Endothelial cell of umbilical vein (primary cell): ENCODE measurements around the gene DIAPH1. TPM values are rescaled to one million over a fixed set of nuclear protein-coding genes. Genes with fewer than 3 reads are reported as not detected.

ENCODE experiments used
- BruUV-seq: library from RNA; stranded (reverse); fragments of 400-500 nt; replicated peaks from 2 replicates; lab custom pipeline; 2021; lab: Mats Ljungman, UMichigan
- CTCF ChIA-PET: fragments of 300-600, 350-600 bp; sonication (Branson Sonifier 250); formaldehyde crosslinking; loops from one replicate; lab custom pipeline; 2021; ENCODE audit warnings: antibody characterized with exemption, inconsistent platforms; lab: Charles Lee
- POLR2A ChIA-PET: fragments of 300-600, 350-600 bp; sonication (Branson Sonifier 250); formaldehyde crosslinking; loops from one replicate; lab custom pipeline; 2021; ENCODE audit warnings: antibody characterized with exemption, inconsistent platforms; lab: Charles Lee
- DNase-seq: peaks from one replicate; pipeline ENCODE4 v3.0.0-alpha.2; 2011; ENCODE audit warnings: low read depth, low spot score
- FAIRE-seq: peaks from 2 replicates; lab custom pipeline; 2011; peaks lifted over from hg19 to GRCh38; lab: Jason Lieb, UNC
- H2AFZ ChIP-seq: 2 replicates; pipeline ENCODE4 v1.6.0; 2012; ENCODE audit warnings: low read depth, low read length, control low read depth, inconsistent platforms
- H3K27ac ChIP-seq: 2 replicates; pipeline ENCODE4 v1.5.1; 2011; ENCODE audit warnings: low read depth, mild to moderate bottlenecking, control low read depth, low read length, moderate library complexity; ENCODE audit not compliant: insufficient read depth
- H3K27me3 ChIP-seq, 2 experiments: 2 replicates each; pipeline versions ENCODE4 v1.6.0 to v1.6.1; 2011; ENCODE audit warnings: low read length in 2 of 2, mixed read lengths in 1 of 2; ENCODE audit not compliant: control insufficient read depth in 2 of 2, insufficient read depth in 2 of 2
- H3K36me3 ChIP-seq, 2 experiments: 2 replicates in 1 of 2; 3 replicates in 1 of 2; pipeline ENCODE4 v1.5.1; 2011; ENCODE audit warnings: low read length in 2 of 2, mild to moderate bottlenecking in 1 of 2, moderate library complexity in 1 of 2; ENCODE audit not compliant: control insufficient read depth in 2 of 2, insufficient read depth in 2 of 2; ENCODE audit errors: extremely low read depth in 1 of 2
- H3K4me1 ChIP-seq: 3 replicates; pipeline ENCODE4 v1.5.1; 2011; ENCODE audit warnings: mild to moderate bottlenecking, low read length; ENCODE audit not compliant: control insufficient read depth, insufficient read depth; ENCODE audit errors: extremely low read depth
- H3K4me2 ChIP-seq: 2 replicates; pipeline ENCODE4 v1.6.1; 2011; ENCODE audit warnings: low read length, control low read depth, mixed read lengths; ENCODE audit not compliant: insufficient read depth
- H3K4me3 ChIP-seq, 3 experiments: fragments of 200-600 bp in 1 of 3; sonication (generic), shearing (Covaris generic) in 1 of 3; replicated peaks in 1 of 3; 2 replicates each; pipeline ENCODE4 v1.5.1; 2011 to 2016; ENCODE audit warnings: control low read depth in 3 of 3, low read length in 3 of 3, mild to moderate bottlenecking in 2 of 3, inconsistent platforms in 1 of 3, low read depth in 1 of 3, moderate library complexity in 1 of 3; ENCODE audit not compliant: insufficient read depth in 1 of 3
- H3K79me2 ChIP-seq: 2 replicates; pipeline ENCODE4 v1.6.0; 2012; ENCODE audit warnings: low read length, inconsistent platforms; ENCODE audit not compliant: control insufficient read depth, insufficient read depth
- H3K9ac ChIP-seq: replicated peaks from 2 replicates; pipeline ENCODE3; 2011; ENCODE audit warnings: low read length, control low read depth; ENCODE audit not compliant: insufficient read depth; ENCODE audit errors: extremely low read depth
- H3K9me1 ChIP-seq: replicated peaks from 3 replicates; pipeline ENCODE4 v1.6.0; 2011; ENCODE audit warnings: mild to moderate bottlenecking, low read length; ENCODE audit not compliant: control insufficient read depth, insufficient read depth; ENCODE audit errors: extremely low read depth
- H3K9me3 ChIP-seq: replicated peaks from 2 replicates; pipeline ENCODE4 v1.5.1; 2012; ENCODE audit warnings: low read length, inconsistent platforms; ENCODE audit not compliant: control insufficient read depth, insufficient read depth
- H4K20me1 ChIP-seq: replicated peaks from 2 replicates; pipeline ENCODE3; 2011; ENCODE audit warnings: mild to moderate bottlenecking, low read length; ENCODE audit not compliant: control insufficient read depth, insufficient read depth; ENCODE audit errors: extremely low read depth
- EZH2 ChIP-seq: IDR thresholded peaks from 2 replicates; pipeline ENCODE4 v1.6.1; 2012; ENCODE audit warnings: borderline replicate concordance, low read depth, mild to moderate bottlenecking, moderate library complexity, low read length, inconsistent platforms; ENCODE audit not compliant: severe bottlenecking
- FOS ChIP-seq: IDR thresholded peaks from 2 replicates; pipeline ENCODE4 v1.6.1; 2011; ENCODE audit warnings: mild to moderate bottlenecking, low read length, moderate library complexity, borderline replicate concordance; ENCODE audit not compliant: insufficient read depth
- GATA2 ChIP-seq: IDR thresholded peaks from 2 replicates; pipeline ENCODE4 v1.7.0; 2011; ENCODE audit warnings: low read depth, mild to moderate bottlenecking, moderate library complexity, mixed read lengths, low read length; ENCODE audit not compliant: insufficient read length, insufficient read depth
- JUN ChIP-seq: IDR thresholded peaks from 2 replicates; pipeline ENCODE4 v1.6.1; 2011; ENCODE audit warnings: borderline replicate concordance, low read depth; ENCODE audit not compliant: insufficient read length, insufficient read depth
- MYC ChIP-seq: IDR thresholded peaks from one replicate; pipeline ENCODE4 v1.6.1; 2011; ENCODE audit warnings: mild to moderate bottlenecking, low read depth, low read length
- POLR2A ChIP-seq: IDR thresholded peaks from 2 replicates; pipeline ENCODE4 v1.6.1; 2012; ENCODE audit warnings: low read depth, mild to moderate bottlenecking, control low read depth, low read length
- POLR2AphosphoS5 ChIP-seq: IDR thresholded peaks from 2 replicates; pipeline ENCODE4 v1.6.1; 2012; ENCODE audit warnings: low read depth, mild to moderate bottlenecking, control low read depth, low read length, moderate library complexity; ENCODE audit not compliant: insufficient read depth
- dilution Hi-C: fragments of 300-500 bp; cut with MboI; formaldehyde crosslinking; loops from one replicate; pipeline ENCODE4 v1.15.0; 2019; ENCODE audit warnings: low sequenced_read_pairs; ENCODE audit not compliant: extremely low pct_ligation_motif_present
- intact Hi-C: fragments of 100-400 bp; cut with micrococcal nuclease; formaldehyde crosslinking; loops from one replicate; pipeline ENCODE4 v1.10.0; 2022
- polyA plus RNA-seq, 4 experiments: library from polyadenylated mRNA; depleted of rRNA in 3 of 4; stranded (reverse) in 3 of 4; unstranded in 1 of 4; fragments of >200 nt; gene quantifications; 2 replicates each; pipeline versions ENCODE4 v1.2.1 to v1.2.3, GENCODE V29; 2011 to 2012; ENCODE audit warnings: missing spikeins in 1 of 4
- total RNA-seq: library from RNA; stranded (reverse); gene quantifications from 2 replicates; pipeline ENCODE4 v1.2.3, GENCODE V29; 2021
- TF ChIP-seq, protein P1 (sequence below): IDR thresholded peaks from 2 replicates; pipeline ENCODE4 v1.6.1; 2011; ENCODE audit not compliant: insufficient read depth, insufficient read length
- TF ChIP-seq, protein P2 (sequence below), 2 donors: IDR thresholded peaks; 1 replicate in 1 of 2; 2 replicates in 1 of 2; pipeline ENCODE4 v1.5.1; 2011; ENCODE audit warnings: low read length in 2 of 2, mild to moderate bottlenecking in 2 of 2, moderate library complexity in 2 of 2, control low read depth in 1 of 2, inconsistent platforms in 1 of 2, low read depth in 1 of 2; ENCODE audit not compliant: insufficient read depth in 1 of 2; ENCODE audit errors: extremely low read depth in 1 of 2

The DIAPH1 gene
- total and polyA plus RNA-seq, 2 donors (not counting 3 experiments of a cell fraction or from before 2014, with no cell fraction given) = 68.6 to 105 TPM

DNA sequence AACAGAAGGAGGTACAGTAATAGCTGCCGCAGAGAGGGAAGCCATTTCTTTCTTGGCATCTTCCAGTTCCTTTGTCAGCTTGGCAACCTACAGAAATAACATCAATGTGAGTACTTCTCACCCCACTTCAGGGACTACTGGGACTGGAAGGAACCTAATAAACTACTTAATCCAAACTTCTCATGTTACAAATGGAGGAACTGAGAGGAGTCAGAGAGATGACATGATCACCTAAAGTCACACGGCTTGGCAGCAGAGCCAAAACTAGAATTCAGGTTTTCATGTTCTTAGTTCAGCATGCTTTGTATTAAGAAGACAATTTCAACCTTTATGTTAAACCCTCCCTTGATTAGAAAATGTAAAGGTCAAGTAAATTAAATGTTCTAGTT is 44.7 kb downstream of the DIAPH1 start:
- Histone ChIP-seq H2AFZ (no peak overlapping the region), H3K4me3 (no peak overlapping the region), H3K4me1 (no peaks in the 10 kb centered on the region), H3K36me3 (peaks cover 31 to 50% of the 10 kb centered on the region in 2 experiments), H3K4me2 (no peak overlapping the region), H3K79me2 (no peaks in the 10 kb centered on the region), H3K9me1 (no peaks in the 10 kb centered on the region), H3K27ac (no peak overlapping the region), H3K27me3 (no peaks in the 10 kb centered on the region), H4K20me1 (no peaks in the 10 kb centered on the region), H3K9me3 (no peaks in the 10 kb centered on the region), H3K9ac (no peak overlapping the region)
- intact Hi-C loops = no loop called here
- CTCF ChIA-PET = no interaction called here
- DNase-seq (no peak), FAIRE-seq (no peak)
- dilution Hi-C loops = no loop called here
- POLR2A ChIA-PET = no interaction called here
- BruUV-seq = no TSS peak
- TF ChIP-seq POLR2AphosphoS5 = no peak
- TF ChIP-seq JUN = no peak
- TF ChIP-seq GATA2 = no peak
- TF ChIP-seq POLR2A = no peak
- no peak for TF ChIP-seq EZH2
- no peak for TF ChIP-seq MYC
- TF ChIP-seq, protein P1, sequence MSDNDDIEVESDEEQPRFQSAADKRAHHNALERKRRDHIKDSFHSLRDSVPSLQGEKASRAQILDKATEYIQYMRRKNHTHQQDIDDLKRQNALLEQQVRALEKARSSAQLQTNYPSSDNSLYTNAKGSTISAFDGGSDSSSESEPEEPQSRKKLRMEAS = no peak
- TF ChIP-seq, protein P2, sequence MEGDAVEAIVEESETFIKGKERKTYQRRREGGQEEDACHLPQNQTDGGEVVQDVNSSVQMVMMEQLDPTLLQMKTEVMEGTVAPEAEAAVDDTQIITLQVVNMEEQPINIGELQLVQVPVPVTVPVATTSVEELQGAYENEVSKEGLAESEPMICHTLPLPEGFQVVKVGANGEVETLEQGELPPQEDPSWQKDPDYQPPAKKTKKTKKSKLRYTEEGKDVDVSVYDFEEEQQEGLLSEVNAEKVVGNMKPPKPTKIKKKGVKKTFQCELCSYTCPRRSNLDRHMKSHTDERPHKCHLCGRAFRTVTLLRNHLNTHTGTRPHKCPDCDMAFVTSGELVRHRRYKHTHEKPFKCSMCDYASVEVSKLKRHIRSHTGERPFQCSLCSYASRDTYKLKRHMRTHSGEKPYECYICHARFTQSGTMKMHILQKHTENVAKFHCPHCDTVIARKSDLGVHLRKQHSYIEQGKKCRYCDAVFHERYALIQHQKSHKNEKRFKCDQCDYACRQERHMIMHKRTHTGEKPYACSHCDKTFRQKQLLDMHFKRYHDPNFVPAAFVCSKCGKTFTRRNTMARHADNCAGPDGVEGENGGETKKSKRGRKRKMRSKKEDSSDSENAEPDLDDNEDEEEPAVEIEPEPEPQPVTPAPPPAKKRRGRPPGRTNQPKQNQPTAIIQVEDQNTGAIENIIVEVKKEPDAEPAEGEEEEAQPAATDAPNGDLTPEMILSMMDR (IDR thresholded peaks at IDR 0.05; ENCODE audit: extremely low read depth in 1 of 2, insufficient read depth in 1 of 2, low read depth in 1 of 2, low read length in 2 of 2) = no peak
- TF ChIP-seq FOS = no peak
